ENCODE measurements around the gene FXR2. TPM values are rescaled to one million over a fixed set of nuclear protein-coding genes. Genes with fewer than 3 reads are reported as not detected.

The FXR2 gene
- total and polyA plus RNA-seq, 2 experiments from 2014 or later: 10.9 to 24.4 TPM

- Histone ChIP-seq H2AFZ (no peak overlapping the region), H3K36me3 (ENCODE audit: insufficient read depth) (peaks cover 37% of the 10 kb centered on the region), H3K27ac (ENCODE audit: low read depth) (peak overlapping the region; percentile 93), H3K4me1 (ENCODE audit: insufficient read depth) (peaks cover 38% of the 10 kb centered on the region), H3F3A (replicated peaks; ENCODE audit: low read depth) (peaks cover 57% of the 10 kb centered on the region), H3K27me3 (ENCODE audit: insufficient read depth) (no peaks in the 10 kb centered on the region), H3K4me3 (peak overlapping the region; percentile 53), H3K4me2 (peak overlapping the region; percentile 70), H3K79me2 (replicated peaks; ENCODE audit: insufficient read depth) (peaks cover 56% of the 10 kb centered on the region), H4K20me1 (replicated peaks; ENCODE audit: insufficient read depth) (peaks cover 35% of the 10 kb centered on the region), H3K9me2 (ENCODE audit: insufficient read depth) (no peaks in the 10 kb centered on the region)
- ATAC-seq (peak; percentile 87), DNase-seq (ENCODE audit: low spot score) (no peak)
- Mint-ChIP-seq H3K4me1 (peaks cover 43% of the 10 kb centered on the region), H3K4me3 (peak overlapping the region; percentile 90), H3K9me3 (peaks cover 11% of the 10 kb centered on the region; the same call in 2 of the 3 replicates), H3K36me3 (ENCODE audit: low read depth) (peaks cover 88% of the 10 kb centered on the region), H3K27ac (peak overlapping the region; percentile 100), H3K27me3 (ENCODE audit: insufficient read depth, low read depth, poor library complexity) (peaks cover 34% of the 10 kb centered on the region)
- TF ChIP-seq EZH2 (IDR thresholded peaks at IDR 0.05; ENCODE audit: low read depth, unreplicated experiment): no peak
- no peak for TF ChIP-seq CREB1 (CRISPR knock-in tag; IDR thresholded peaks at IDR 0.05; ENCODE audit: low read depth)
- no peak for TF ChIP-seq JUNB (IDR thresholded peaks at IDR 0.05; ENCODE audit: unreplicated experiment)
- TF ChIP-seq REST (IDR thresholded peaks at IDR 0.05; ENCODE audit: unreplicated experiment): no peak
- TF ChIP-seq EZH2phosphoT487 (IDR thresholded peaks at IDR 0.05; ENCODE audit: unreplicated experiment): no peak
- TF ChIP-seq ZNF462 (CRISPR knock-in tag; IDR thresholded peaks at IDR 0.05): no peak
- TF ChIP-seq POLR2AphosphoS5 (IDR thresholded peaks at IDR 0.05; ENCODE audit: low read depth): peak; percentile 78
- TF ChIP-seq STAT1 (IDR thresholded peaks at IDR 0.05; ENCODE audit: unreplicated experiment): no peak
- TF ChIP-seq ETS1 (IDR thresholded peaks at IDR 0.05): 0 out of 2 replicates have a peak, but pooled peaks have one; percentile 33
- no peak for TF ChIP-seq CTCF (conservative IDR thresholded peaks at IDR 0.05; ENCODE audit: low read depth in 2 of 2)
- TF ChIP-seq ZNF331 (CRISPR knock-in tag; IDR thresholded peaks at IDR 0.05; ENCODE audit: low read depth): no peak
- no peak for TF ChIP-seq ZNF114 (CRISPR knock-in tag; IDR thresholded peaks at IDR 0.05)
These were observed 42.4 kb downstream of the FXR2 start for GRCh38 chr17:7572338-7572587.
